ENCODE measurements around the gene ANKRD33. TPM values are rescaled to one million over a fixed set of nuclear protein-coding genes. Genes with fewer than 3 reads are reported as not detected.

ANKRD33 gene
- total RNA-seq, 1 donor from 2014 or later: 0.22 TPM

DNA sequence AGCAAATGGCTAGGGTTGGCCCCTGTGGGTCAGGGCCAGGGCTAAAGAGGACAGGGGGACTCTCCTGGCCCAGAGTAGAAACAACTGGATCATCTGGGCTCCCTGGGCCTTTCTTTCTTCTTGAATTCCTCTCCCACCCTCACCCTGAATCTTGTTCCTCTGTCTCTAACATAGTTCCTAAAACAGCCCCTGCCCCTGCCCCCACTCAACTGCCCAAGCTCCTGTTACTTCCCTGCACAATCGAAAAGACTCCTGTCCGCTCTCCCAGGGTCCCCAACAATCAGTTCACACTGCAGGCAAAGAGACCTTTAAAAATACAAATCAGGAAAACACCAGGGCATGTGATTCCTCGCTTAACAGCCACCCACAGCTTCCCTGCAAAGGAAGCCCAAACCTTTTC lies 18.0 kb upstream of the ANKRD33 start:
- no peak for DNase-seq (ENCODE audit: low spot score in 2 of 2, unreplicated experiment in 2 of 2)
- TF ChIP-seq, protein P1, sequence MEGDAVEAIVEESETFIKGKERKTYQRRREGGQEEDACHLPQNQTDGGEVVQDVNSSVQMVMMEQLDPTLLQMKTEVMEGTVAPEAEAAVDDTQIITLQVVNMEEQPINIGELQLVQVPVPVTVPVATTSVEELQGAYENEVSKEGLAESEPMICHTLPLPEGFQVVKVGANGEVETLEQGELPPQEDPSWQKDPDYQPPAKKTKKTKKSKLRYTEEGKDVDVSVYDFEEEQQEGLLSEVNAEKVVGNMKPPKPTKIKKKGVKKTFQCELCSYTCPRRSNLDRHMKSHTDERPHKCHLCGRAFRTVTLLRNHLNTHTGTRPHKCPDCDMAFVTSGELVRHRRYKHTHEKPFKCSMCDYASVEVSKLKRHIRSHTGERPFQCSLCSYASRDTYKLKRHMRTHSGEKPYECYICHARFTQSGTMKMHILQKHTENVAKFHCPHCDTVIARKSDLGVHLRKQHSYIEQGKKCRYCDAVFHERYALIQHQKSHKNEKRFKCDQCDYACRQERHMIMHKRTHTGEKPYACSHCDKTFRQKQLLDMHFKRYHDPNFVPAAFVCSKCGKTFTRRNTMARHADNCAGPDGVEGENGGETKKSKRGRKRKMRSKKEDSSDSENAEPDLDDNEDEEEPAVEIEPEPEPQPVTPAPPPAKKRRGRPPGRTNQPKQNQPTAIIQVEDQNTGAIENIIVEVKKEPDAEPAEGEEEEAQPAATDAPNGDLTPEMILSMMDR (IDR thresholded peaks at IDR 0.05; ENCODE audit: unreplicated experiment): no peak
- Mint-ChIP-seq H3K9me3 (no peaks in the 10 kb centered on the region), H3K27ac (no peak overlapping the region), H3K4me3 (peak overlapping the region; percentile 44), H3K4me1 (peaks cover 63% of the 10 kb centered on the region), H3K36me3 (no peaks in the 10 kb centered on the region), H3K27me3 (ENCODE audit: low read depth) (peaks cover 24% of the 10 kb centered on the region)

DNA sequence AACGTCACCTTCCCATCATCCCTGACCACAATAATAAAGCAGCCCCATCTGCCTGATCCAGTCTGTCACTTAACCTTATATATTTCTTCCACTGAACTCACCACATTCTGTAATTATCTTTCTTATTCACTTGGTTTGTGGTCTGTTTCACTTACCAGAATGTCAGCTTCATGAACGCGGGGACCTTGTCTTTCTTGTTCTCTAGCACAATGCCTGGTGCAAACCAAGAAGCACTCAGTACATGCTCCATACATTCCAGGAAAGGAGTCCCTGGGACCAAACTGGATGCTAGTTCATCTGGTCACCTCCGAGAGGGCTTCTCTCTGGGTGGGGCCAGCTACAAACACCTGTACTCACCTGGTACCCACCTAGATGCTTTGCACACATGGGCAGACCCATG lies 17.4 kb upstream of the ANKRD33 start:
- Mint-ChIP-seq H3K36me3 (no peaks in the 10 kb centered on the region), H3K4me1 (peaks cover 59% of the 10 kb centered on the region), H3K9me3 (no peaks in the 10 kb centered on the region), H3K4me3 (peak overlapping the region; percentile 44), H3K27ac (no peak overlapping the region), H3K27me3 (ENCODE audit: low read depth) (peaks cover 24% of the 10 kb centered on the region)
- no peak for DNase-seq (ENCODE audit: low spot score in 2 of 2, unreplicated experiment in 2 of 2)
- TF ChIP-seq, protein P1 (IDR thresholded peaks at IDR 0.05; ENCODE audit: unreplicated experiment): no peak

DNA sequence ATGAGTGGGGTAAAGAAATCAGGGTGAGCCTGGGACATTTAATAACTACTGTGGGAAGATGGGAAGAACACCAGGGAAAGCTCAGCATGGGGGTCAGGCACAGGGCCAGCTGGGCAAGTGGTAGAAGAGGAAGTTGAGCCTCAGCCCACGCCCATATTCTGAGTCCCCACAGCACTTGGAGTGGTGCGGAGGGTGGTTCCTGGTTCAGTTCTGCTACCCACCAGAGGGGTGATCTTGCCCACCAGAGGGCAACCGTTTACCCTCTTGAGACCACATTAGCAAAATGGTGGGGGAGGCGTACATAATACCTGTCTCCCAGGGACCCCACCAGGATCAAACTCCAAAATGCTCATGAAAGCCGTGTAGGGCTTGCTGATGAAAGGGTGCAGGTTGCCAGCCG lies 16.8 kb upstream of the ANKRD33 start:
- no peak overlapping the region for H3K27ac Mint-ChIP-seq
- no peaks in the 10 kb centered on the region for H3K9me3 Mint-ChIP-seq
- H3K36me3 Mint-ChIP-seq: no peaks in the 10 kb centered on the region
- H3K4me1 Mint-ChIP-seq: peaks cover 54% of the 10 kb centered on the region
- TF ChIP-seq, protein P1 (IDR thresholded peaks at IDR 0.05; ENCODE audit: unreplicated experiment): no peak
- DNase-seq (ENCODE audit: low spot score in 2 of 2, unreplicated experiment in 2 of 2): no peak
- H3K27me3 Mint-ChIP-seq (ENCODE audit: low read depth): peaks cover 22% of the 10 kb centered on the region
- no peak overlapping the region for H3K4me3 Mint-ChIP-seq

DNA sequence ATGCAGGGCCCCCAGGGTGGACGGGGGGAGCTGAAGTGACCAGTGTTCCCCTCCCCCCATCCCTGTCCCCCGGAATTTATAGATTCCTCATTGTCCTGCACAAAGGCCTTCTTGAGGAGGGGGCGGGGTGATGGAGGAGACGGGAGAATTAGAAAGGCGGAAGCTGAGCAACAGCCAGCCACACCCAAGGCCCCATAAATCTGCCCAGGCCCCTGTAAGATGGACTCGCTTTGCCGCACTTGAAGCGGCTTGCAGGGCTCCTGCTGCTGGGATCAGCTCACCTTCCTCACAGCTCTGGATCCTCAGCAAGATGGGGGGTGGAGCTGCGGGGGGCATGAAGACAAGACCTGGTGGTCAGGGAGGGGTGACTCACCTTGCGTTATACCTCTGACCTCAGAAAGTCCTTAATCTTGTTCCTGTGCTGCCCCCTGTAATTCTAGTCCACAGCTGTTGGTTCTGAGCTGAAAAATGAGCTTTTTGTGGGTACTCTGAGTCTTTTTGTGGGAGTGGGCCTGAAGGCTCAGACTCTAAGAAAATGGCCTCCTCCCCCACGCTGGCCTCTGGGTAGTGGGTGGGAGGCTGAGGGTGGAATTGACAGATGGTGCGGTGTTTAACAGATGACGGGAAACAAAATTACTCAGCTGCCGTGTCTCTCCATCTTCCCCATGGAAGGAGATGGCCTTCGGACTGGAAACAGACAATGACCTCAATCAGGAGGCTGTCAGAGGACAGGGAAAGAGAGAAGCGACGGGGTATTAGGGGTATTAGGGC lies 15.8 kb upstream of the ANKRD33 start:
- DNase-seq (ENCODE audit: low spot score in 2 of 2, unreplicated experiment in 2 of 2): no peak
- no peak overlapping the region for H3K27ac Mint-ChIP-seq
- no peaks in the 10 kb centered on the region for H3K36me3 Mint-ChIP-seq
- peaks cover 22% of the 10 kb centered on the region for H3K27me3 Mint-ChIP-seq (ENCODE audit: low read depth)
- H3K4me3 Mint-ChIP-seq: no peak overlapping the region
- TF ChIP-seq, protein P1 (IDR thresholded peaks at IDR 0.05; ENCODE audit: unreplicated experiment): no peak
- H3K4me1 Mint-ChIP-seq: peaks cover 52% of the 10 kb centered on the region
- no peaks in the 10 kb centered on the region for H3K9me3 Mint-ChIP-seq

DNA sequence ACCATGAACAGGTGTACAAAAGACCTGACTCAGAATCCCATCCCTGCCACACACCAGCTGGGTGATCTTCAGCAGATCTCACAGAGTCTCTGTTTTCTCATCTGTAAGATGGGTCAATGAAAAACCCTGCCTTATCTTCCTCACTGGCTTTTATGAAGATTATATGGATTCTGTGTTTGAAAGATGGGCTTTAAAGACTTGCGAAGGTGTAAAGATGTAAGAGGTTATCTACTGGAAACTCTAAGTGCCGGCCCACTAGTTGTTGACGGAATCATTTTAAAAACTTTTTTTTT lies 15.3 kb upstream of the ANKRD33 start:
- H3K27ac Mint-ChIP-seq: no peak overlapping the region
- peaks cover 47% of the 10 kb centered on the region for H3K4me1 Mint-ChIP-seq
- no peak for DNase-seq (ENCODE audit: low spot score in 2 of 2, unreplicated experiment in 2 of 2)

More for the DNA sequence above, 15.3 kb upstream of the ANKRD33 start:
- TF ChIP-seq, protein P1 (IDR thresholded peaks at IDR 0.05; ENCODE audit: unreplicated experiment): no peak
- Mint-ChIP-seq H3K4me3 (no peak overlapping the region), H3K27me3 (ENCODE audit: low read depth) (peaks cover 17% of the 10 kb centered on the region), H3K9me3 (no peaks in the 10 kb centered on the region), H3K36me3 (no peaks in the 10 kb centered on the region)

Data from mesothelial cell of epicardium (in vitro differentiated cells).